Activated CD8-positive, alpha-beta memory T cell treated with anti-CD3 and anti-CD28 coated beads, Interleukin-2, amount 50 U/mL, for 24 hours (primary cell): ENCODE measurements around the gene ZNF212.
"Not testable (repeated sequence)": the region's sequence is repeated elsewhere in the genome, so short reads cannot be mapped to it uniquely, and the experiment has no call there.

Experiments
- DNase-seq: peaks from one replicate; pipeline ENCODE4 v3.0.0-alpha.2; 2020; ENCODE audit errors: extremely low read depth

Gene ZNF212

DNA sequence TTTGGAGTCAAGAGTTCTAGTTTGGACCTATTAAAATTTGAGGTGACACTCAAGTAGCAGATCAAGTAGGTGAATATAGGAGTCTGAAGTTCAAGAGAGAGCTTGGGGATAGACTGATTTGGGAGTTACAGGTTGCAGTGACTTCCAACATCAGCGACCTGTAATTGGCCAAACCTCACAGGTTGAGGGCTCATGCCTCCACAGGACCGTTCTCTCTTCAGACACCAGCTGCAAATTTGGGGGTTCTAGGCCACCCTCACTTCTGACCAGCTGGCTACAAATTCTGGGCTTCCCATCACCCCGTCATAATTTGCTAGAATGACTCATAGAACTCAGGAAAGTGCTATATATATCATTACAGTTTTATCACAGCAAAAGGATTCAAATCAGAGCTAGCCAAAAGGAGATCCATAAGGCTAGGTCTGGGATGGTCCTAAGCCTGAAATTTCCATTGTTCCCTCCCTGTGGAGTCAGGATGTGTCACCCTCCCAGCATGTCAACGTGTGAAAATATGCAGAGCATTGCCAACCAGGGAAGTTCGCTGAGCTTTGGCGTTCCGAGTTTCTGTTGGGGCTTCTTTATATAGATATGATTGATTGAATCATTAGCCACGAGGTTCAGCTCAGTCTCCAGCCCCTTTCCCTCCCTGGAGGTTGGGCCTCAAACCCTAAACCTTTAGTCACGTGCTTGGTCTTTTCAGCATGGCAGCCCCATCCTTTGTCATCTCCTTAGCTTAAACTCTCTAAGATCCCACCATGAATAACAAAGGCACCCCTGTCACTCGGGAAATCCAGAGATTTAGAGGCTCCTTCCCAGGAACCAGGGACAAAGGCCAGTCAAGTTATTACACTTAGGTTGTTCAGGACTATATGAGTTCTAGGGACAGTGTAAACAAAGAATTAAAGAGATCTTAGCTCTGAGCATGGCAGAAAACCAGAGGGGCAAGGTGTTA is 20.7 kb upstream of the ZNF212 start:
- DNase-seq: no peak

DNA sequence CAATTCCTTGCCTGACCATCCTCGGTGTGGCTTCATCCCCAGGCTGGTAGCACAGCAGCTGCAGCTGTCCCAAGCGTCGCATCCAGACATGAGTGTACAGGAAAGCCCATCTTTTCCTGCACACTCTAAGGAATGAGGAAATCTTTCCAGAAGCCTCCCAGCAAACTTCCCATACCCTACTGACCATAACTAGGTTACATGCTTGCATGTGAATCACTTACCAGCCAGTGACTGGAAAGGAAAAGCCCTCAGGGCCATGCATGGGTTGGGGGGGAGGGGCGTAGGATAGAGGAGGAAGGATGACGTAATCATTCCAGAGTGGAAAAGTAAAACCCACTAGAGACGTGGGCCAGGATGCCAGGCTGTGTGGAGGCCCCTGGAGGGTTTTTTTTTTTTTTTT is 18.9 kb upstream of the ZNF212 start:
- DNase-seq: no peak

DNA sequence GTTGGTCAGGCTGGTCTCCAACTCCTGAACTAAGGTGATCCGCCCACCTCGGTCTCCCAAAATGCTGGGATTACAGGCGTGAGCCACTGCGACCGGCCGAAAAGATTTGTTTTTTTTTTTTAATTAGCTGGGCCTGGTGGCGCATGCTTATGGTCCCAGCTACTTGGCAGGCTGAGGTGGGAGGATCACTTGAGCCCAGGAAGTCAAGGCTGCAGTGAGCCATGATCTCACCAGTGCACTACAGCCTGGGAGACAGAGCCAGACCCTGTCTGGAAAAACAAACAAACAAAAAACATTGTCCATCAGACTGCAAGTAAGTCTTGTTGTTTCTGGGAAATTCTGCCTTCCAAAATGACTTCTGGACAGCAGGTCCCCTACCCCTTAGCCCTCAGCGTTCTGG is 16.3 kb upstream of the ZNF212 start:
- no peak for DNase-seq

DNA sequence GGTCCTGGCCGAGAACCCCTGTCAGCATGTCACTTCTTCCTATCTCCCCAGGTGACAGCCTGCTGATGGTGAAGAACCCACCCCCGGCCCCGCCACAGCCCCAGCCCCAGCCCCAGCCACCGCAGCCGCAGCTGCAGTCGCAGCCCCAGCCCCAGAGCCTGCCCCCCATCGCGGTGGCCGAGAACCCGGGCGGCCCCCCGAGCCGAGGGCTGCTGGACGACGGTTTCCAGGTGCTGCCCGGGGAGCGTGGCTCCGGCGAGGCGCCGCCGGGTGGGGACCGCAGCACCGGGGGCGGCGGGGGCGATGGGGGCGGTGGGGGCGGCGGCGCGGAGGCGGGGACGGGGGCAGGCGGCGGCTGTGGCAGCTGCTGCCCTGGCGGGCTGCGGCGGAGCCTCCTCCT is 15.7 kb upstream of the ZNF212 start:
- no peak for DNase-seq

DNA sequence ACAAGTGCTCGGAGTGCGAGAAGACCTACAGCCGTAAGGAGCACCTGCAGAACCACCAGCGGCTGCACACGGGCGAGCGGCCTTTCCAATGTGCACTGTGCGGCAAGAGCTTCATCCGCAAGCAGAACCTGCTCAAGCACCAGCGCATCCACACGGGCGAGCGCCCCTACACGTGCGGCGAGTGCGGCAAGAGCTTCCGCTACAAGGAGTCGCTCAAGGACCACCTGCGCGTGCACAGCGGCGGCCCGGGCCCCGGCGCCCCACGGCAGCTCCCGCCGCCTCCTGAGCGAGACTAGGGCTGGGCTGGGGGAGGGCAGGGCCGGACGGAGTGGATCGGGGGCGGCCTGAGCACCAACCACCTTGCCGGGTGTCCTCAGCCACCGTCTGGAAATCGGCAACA is 15.1 kb upstream of the ZNF212 start:
- DNase-seq: no peak

DNA sequence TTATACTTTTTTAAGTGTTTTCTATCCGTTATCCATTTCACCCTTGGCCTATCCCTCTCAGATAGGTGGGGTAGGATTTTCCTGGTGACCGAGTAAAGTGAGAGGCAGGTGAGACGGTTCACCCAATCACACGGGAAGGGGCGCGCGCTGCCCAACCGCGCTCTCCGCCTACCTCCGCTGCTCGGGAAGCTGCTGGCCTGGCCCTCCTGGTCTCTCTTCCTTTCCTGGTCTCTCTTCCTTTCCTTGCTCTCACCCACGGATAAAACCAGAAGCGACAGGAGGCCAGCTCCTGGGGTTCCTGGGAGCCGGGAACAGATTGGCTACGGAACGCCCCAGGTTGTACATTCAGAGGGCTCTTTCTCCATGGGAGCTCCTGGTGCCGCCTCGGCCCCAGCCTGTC is 14.3 kb upstream of the ZNF212 start:
- no peak for DNase-seq

DNA sequence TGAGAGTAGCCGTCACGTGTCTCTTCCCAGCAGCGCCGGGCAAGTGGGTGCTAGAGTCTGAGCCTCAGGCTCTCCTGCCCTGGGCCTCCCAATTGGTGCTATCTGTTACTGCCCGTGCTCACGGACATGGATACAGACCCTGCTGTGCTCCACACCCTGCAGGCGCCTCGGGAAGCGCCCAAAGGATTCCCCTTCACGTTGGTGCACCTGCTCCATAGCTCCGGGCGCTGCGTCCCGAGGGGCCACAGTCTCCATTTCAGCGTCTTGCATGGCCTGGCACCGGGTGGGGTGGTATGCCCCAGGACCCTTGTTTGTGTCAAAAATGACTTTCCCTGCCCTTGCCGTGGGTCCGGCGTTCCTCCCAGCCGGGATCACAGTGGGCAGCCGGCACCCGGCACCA is 13.8 kb upstream of the ZNF212 start:
- DNase-seq: no peak

DNA sequence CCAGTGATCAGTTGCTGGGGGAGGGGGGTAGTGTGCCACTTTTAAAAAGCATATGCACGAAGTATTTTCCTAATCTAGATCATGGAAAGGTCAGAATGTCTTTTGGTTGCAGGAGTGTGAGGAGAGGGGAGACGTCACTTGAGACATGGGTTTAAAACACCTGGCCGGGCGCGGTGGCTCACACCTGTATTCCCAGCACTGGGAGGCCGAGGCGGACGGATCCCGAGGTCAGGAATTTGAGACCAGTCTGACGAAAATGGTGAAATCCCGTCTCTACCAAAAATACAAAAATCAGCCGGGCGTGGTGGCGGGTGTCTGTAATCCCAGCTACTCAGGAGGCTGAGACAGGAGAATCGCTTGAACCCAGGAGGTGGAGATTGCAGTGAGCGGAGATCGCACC is 13.1 kb upstream of the ZNF212 start:
- not testable (repeated sequence) for DNase-seq

DNA sequence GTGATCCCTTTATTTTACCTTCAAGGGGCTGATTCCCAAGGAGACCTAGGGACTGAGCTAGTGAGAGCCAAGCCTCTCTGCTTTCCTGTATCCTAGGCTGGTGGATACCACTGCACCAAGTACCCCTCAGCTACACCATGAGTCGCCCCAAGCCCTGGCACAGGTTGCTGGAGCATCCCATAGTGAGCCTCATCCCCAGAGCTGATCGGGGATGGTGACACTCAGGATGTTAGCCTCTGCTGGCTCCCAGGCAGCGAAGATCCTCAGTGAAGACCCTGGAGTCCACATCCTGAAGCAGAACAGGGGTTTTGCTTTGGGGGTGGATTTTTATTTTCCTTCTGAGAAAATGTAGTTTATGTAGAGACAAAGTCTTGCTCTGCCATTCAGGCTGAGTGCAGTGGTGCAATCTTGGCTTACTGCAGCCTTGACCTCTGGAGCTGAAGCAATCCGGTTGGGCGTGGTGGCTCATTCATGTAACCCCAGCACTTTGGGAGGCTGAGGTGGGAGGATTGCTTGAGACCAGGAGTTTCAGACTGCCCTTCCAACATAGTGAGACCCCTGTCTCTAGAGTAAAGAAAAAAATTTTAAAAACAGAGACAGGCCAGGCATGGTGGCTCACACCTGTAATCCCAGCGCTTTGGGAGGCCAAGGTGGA is 12.5 kb upstream of the ZNF212 start:
- no peak for DNase-seq

DNA sequence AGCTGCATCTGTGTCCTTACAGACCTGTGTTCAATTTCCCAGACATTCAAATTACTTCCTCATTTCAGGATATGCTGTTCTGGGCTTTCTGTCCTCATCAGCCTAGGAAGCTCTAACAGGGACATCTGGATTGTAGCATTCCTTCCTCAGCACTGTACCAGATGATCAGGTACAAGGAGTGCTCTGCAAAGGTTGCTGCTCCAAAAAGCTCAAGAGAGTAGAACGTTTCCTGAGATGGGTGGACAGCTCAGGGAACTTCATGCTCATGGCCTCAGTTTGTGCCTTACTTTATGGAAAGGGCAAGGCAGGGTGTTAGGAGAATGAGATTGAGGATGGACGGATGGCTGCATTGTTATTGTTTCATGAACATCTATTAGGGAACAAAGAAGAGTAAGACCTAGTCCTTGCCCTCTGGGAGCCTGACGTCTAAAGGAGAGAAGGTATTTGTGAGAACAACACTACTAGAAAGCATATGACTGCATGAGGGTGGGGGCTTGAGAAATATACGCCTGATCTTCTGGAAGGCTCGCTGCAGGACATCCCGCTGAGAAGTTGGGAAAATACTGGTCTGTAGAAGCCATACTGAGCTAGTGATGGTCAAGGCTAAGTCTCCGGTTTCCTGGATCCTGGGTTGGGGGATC is 10.5 kb upstream of the ZNF212 start:
- no peak for DNase-seq

DNA sequence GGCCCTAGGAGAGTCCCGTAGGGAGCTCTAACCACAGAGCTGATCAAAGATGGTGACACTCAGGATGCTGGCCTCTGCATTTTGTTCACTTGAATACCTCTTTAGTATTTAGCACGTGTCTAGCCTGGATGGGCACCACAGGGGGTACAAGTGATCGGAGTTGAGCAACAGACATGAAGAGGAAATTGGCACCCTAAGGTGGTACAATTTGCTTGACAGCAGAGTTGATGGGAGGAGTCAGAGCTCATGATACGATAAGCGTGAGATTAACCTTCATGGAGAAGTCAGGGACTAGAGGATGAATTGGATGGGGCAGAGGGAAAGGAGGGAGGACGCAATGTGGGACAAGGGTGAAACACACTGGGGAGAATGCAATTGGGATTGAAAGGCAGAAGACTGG is 9.9 kb upstream of the ZNF212 start:
- DNase-seq: no peak

DNA sequence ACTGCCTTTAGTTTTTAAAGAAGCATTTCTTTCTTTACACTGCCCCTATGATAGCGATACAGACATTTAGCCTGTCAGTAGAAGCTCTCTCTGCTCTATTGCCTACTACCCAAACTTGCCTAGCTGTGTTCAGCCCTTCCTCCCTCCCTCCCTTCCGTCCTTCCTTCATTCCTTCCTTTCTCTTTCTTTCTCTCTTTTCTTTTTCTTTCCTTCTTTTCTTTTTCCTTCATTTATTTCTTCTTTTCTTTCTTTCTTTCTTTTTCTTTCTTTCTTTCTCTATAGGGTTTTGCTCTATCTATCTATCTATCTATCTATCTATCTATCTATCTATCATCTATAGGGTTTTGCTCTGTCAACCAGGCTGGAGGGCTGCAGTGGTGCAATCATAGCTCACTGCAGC is 7.1 kb upstream of the ZNF212 start:
- no peak for DNase-seq

DNA sequence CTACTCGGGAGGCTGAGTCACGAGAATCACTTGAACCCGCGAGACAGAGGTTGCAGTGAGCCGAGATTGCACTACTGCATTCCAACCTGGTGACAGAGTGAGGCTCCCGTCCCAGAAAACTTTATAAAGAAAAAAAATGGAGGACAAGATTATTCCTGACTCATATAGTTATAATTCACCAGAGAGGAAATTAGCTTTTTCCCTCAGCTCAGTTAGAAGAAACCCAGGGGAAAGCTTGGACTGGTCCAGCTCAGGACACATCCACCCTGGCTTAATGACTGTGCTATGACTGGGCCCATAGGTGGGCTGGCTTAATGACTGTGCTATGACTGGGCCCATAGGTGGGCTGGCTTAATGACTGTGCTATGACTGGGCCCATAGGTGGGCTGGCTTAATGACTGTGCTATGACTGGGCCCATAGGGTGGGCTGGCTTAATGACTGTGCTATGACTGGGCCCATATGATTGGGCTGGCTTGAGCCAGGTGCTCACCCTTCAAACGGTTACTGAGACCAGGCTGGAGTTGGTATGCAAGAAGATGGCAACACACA is 5.7 kb upstream of the ZNF212 start:
- DNase-seq: not testable (repeated sequence)

DNA sequence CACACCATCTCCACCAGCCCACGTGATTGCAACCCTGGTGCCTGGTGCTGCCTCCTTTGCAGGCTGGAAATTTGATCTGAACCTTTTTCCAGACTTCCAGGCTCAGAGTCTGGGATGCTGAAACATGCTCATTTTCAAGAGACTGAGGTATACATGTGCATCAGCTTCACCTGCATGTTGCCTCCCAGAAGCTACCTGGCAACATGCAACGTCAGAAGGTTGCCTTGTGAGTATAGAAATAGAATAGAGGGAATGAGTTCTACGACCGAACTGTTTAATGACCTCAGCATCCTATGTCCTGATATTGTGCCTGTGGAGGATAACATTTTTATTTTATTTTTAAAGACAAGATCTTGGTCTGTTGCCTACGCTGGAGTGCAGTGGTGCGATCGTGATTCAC is 1.9 kb upstream of the ZNF212 start:
- no peak for DNase-seq

DNA sequence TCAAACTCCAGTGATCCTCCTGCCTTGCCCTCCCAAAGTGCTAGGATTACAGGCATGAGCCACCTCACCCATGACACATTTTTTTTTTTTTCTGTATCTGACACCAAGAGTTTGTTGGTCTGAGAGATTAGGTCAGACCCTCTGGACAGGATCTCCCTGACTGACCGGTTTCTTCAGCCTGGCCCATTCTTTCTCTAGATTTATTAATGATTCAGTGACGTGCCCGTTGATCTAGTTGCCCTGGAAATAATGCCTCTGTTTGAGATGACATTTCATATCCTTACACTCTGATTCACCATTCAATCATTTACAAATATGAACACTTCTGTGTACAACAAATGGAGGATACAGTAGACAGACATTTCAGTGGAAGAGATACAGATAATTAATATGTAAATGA is 1.4 kb upstream of the ZNF212 start:
- no peak for DNase-seq

DNA sequence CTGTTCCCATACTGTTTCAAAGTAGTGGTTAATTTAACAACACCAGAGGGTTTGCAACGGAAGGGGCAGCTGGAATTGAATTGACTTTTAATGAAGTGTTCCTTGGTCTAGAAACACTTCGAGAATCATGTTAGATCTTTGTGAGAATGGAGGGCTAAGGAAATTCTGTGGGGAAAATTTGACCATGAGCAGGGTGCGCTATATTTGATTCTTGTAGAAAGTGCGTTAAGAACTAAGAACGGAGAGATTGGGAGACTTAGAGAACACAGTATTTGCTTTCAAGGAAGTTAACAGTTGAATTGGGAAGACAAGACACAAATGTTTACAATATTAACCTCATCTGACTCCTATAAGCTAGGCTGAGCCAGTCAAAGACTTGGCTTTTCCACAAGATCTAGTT is 1.2 kb downstream of the ZNF212 start:
- no peak for DNase-seq

DNA sequence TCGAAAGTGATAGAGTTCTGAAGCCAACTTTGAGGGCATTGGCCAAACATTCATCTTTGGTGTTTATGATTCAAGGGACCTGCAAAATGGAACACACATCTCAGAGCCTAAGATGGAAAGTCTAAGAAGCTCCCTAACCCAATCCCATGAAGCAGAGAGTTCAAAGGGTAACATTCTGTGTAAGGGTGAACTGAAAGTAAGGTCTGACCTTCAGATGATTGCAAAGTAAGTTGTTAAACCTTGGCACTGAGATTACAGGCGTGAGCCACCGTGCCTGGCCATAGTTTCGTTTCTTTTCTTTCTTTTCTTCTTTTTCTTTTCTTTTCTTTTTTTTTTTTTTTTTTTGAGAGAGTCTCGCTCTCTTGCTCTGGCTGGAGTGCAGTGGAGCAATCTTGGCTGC is 2.2 kb downstream of the ZNF212 start:
- DNase-seq: no peak

DNA sequence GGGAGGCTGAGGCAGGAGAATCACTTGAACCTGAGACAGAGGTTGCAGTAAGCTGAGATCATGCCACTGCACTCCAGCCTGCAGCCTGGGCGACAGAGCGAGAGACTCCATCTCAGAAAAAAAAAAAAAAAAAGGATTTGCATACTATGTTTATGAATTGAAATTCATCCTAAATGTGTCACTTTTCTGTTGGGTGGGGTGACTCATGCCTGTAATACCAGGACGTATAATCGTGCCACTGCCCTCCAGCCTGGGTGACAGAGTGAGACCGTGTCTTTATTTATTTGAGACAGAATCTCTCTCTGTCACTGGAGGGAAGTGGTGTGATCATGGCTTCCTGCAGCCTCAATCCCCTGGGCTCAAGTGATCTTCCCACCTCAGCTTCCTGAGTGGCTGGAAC is 5.8 kb downstream of the ZNF212 start:
- DNase-seq: no peak

DNA sequence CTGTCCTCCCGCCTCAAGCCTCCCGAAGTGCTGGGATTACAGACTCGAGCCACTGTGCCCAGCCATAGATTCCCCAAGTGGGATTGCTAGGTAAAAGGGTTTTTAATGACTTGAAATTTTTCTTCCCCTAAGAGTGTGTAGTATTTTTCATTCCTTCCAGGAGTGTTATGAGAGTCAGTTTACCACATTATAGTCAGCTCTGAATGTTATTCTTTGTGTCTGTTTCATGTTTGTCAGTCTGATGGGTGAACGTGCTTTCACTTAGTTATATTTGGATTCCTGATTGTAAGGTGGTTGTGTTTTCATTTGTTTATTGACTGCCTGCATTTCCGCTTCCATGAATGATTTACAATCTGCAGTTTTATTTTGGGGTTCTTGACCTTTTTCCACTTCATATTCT is 6.3 kb downstream of the ZNF212 start:
- no peak for DNase-seq

DNA sequence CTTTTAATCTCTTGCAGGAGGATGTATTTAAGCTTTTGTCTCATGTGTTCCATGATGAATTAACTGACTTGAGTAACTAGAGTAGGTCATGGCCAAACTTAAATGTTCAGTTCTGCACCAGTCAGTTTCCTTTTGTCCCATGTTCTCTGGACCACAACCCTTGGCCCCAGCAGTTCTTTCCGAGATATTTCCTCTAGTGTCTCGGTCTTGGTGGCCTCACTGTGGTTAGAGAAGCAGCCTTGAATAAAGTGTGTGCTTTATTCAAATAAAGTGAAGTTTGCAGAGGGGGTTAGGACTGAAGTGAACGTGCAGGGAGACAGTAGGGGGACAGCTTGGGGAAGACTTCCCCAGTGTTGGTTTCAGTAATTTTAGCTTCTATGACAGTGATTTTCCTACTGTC is 9.3 kb downstream of the ZNF212 start:
- no peak for DNase-seq

DNA sequence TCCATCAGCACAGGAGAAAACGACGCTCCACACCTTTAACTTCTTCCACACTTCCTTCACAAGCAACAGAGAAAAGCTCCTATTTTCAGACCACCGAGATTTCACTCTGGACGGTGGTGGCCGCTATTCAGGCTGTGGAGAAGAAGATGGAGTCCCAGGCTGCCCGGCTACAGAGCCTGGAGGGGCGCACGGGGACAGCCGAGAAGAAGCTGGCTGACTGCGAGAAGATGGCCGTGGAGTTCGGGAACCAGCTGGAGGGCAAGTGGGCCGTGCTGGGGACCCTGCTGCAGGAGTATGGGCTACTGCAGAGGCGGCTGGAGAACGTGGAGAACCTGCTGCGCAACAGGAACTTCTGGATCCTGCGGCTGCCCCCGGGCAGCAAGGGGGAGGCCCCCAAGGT is 10.7 kb downstream of the ZNF212 start:
- not testable (repeated sequence) for DNase-seq

DNA sequence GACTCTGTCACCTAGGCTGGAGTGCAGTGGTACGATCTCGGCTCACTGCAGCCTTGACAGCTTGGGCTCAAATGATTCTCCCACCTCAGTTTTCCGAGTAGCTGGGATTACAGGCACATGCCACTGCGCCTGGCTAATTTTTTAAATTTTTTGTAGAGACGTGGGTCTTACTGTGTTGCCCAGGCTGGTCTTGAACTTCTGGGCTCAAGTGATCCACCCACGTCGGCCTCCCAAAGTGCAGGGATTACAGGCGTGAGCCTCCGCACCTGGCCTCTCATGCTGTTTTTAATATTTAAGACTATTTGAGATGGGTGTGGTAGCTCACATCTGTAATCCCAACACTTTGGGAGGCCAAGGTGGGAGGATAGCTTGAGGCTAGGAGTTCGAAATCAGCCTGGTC is 12.1 kb downstream of the ZNF212 start:
- not testable (repeated sequence) for DNase-seq

DNA sequence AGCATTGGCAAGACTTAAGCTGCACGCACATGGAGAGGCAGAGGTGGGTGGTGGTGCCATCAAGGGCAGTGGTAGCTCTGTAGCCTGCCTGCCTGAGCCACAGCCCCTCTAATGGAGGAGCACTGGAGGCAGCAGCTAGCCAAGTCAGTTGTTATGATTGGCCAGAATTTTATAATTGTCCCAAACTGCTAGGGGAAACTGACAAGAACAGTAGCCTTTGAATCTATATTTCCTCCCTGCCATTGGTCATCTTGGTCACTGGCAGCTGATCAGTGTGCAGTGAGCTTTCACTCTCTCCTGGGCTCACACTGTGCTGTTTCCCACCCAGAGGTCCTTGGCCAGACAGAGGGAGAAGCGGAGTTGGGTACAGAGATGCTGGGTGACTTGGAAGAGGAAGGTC is 12.9 kb downstream of the ZNF212 start:
- no peak for DNase-seq
